GDM1 (cell line): ENCODE results near the gene OR11L1.

Experiments
- DNase-seq: peaks from one replicate; lab custom pipeline; 2025; lab: John Stamatoyannopoulos, UW

The OR11L1 gene

GRCh38 chr1:247812637-247813036, 29.1 kb downstream of the OR11L1 start:
- no peak for DNase-seq

GRCh38 chr1:247797518-247797917, 44.2 kb downstream of the OR11L1 start:
- DNase-seq, result no peak
